Activated T-cell treated with anti-CD3 and anti-CD28 coated beads, Interleukin-2, amount 50 U/mL, for 72 hours (primary cell): Measurements from ENCODE around the gene COPS2. TPM values are rescaled to one million over a fixed set of nuclear protein-coding genes. Genes with fewer than 3 reads are reported as not detected.

Source experiments
- ATAC-seq, 2 donors: fragments of 150-1000 bp; cut with Tn5 transposase; replicated peaks in 1 of 2; 2 replicates each; pipeline ENCODE4 v1.10.0; 2021; ENCODE audit warnings: moderate library complexity in 2 of 2, mild to moderate bottlenecking in 1 of 2
- DNase-seq, 2 donors: peaks; one replicate each; pipeline ENCODE4 v3.0.0; 2021 to 2022; ENCODE audit warnings: mixed read lengths in 1 of 2
- H3K27ac Mint-ChIP-seq: one replicate; pipeline ENCODE4 v1.8.0; 2022; ENCODE audit warnings: mild to moderate bottlenecking, moderate library complexity, mixed read lengths
- H3K27me3 Mint-ChIP-seq: one replicate; pipeline ENCODE4 v1.8.0; 2022; ENCODE audit warnings: low read depth, mixed read lengths
- H3K36me3 Mint-ChIP-seq, 2 donors: one replicate each; pipeline ENCODE4 v1.8.0; 2022; ENCODE audit warnings: mixed read lengths in 2 of 2, mild to moderate bottlenecking in 1 of 2; ENCODE audit not compliant: insufficient read depth in 2 of 2
- H3K4me1 Mint-ChIP-seq: one replicate; pipeline ENCODE4 v1.8.0; 2022; ENCODE audit warnings: low read depth, mixed read lengths
- H3K4me3 Mint-ChIP-seq, 2 donors: one replicate each; pipeline ENCODE4 v1.8.0; 2022; ENCODE audit warnings: mild to moderate bottlenecking in 2 of 2, mixed read lengths in 2 of 2, moderate library complexity in 2 of 2
- H3K9me3 Mint-ChIP-seq, 2 donors: one replicate each; pipeline ENCODE4 v1.8.0; 2022; ENCODE audit warnings: mixed read lengths in 2 of 2
- total RNA-seq, 2 donors: library from RNA; stranded (reverse); gene quantifications; one replicate each; pipeline ENCODE4 v1.2.3, GENCODE V29; 2022

Gene COPS2
- total RNA-seq, 2 donors from 2014 or later = 64.6 to 71.3 TPM

DNA sequence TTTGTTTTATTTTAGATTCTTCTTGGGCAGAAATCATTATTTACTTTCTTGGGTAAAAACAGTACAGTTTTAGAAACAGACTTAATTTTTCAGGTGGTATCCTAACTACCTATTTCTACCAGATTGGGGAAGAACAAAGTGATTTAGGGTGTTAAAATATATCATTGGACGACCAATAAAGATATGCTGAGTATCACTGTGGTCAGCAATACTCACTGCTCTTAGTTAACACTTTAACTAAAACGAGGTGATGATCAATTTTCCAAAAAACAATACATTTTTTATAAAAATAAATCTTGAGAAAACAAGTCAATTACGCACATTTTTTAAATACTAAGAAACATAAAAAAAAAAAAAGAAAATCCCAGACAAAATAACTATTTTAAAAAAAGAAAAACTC is 3.6 kb downstream of the COPS2 start:
- DNase-seq (no peak), ATAC-seq (no peak)
- H3K9me3 Mint-ChIP-seq = no peaks in the 10 kb centered on the region
- H3K4me3 Mint-ChIP-seq = no peak overlapping the region
- H3K4me1 Mint-ChIP-seq = peaks cover 58% of the 10 kb centered on the region
- peaks cover 4 to 5% of the 10 kb centered on the region in 2 donors for H3K36me3 Mint-ChIP-seq
- H3K27me3 Mint-ChIP-seq = no peaks in the 10 kb centered on the region
- no peak overlapping the region for H3K27ac Mint-ChIP-seq

DNA sequence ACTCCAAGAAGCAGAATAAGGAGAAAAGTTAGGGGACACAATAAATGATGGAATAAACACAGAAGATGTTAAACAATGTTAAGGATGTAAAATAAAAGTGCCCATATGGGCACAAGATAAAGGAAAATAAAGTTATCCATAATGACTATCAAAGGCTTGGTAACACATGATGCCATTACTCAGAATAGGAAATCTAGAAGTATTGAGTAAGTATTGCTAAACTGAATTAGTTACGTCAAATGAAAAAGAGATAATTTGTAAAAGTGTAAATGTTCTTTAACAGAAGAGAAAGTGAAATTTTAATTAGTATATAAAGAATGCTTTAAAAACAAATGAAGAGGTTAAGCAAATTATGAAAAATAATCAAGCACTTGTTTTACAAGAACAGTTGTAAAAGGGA is 6.7 kb downstream of the COPS2 start:
- H3K27ac Mint-ChIP-seq = peak overlapping the region; percentile 89
- H3K4me3 Mint-ChIP-seq = peak overlapping the region in 1 of 2 donors; percentile 36
- no peak for ATAC-seq

DNA sequence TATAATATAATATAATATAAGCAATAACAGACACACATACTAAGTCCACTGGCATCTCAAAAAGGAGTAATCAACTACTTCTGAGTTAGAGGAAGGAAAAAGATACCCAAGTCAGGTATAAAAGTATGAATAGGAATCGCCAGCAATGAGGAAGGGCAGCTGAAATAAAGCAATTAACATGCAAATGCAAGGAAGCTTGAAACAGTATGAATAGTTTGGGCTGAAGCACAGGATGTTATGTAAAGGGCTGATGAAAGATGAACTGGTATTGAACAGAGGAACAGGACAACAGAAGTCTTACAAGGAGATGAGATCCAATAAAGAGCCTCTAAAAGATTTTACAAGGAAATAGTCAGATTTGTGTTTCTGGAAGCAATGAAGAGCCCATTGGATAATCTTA is 7.1 kb downstream of the COPS2 start:
- peaks cover 45% of the 10 kb centered on the region for H3K4me1 Mint-ChIP-seq

More for the DNA sequence above, 6.7 kb downstream of the COPS2 start:
- Mint-ChIP-seq H3K9me3 (no peaks in the 10 kb centered on the region), H3K4me1 (peaks cover 49% of the 10 kb centered on the region), H3K36me3 (peaks cover 2 to 4% of the 10 kb centered on the region in 2 donors), H3K27me3 (no peaks in the 10 kb centered on the region)
- DNase-seq = no peak

DNA sequence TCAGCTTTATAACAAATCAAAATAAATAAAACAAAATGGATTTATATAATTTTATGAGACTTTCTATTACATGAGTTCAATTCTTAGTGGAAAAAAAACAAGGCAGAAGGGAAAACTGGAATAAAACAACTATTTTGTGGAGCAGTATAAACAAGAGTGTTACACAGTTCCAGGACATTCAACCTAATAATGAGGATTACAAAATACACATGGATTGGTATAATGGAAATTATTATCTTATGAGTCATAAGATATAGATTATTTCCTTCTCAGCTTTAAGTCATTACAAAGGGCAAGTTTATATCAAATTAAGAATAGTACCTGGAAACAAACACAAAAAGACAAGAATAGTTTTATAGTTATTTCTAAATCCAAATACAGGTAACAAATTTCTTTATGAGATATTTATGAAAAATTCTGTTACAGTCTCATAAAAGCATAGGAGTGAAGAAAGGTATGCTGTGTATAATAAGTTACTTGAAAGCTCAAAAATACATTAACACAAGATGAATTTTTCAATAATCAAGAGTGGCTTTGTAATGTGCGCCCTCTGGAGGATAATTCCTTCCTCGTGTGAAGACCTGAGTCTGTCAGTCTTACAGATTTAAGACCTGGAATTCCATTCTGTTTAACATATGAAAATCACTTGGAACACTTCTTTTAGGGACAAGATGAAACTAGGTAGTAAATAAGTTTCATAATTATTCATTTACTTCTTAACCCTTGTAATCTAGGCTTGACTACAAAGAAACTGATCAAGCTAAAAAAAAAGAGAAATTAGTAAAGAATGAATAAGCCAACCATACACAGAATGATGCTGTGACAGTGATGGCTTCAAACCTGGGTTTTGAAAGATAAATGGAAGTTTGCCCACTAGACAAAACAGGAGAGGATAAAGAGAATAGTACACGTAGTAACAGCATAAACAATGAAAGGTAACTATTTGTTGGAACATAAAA is 9.5 kb downstream of the COPS2 start:
- Mint-ChIP-seq H3K9me3 (no peaks in the 10 kb centered on the region), H3K36me3 (peaks cover 12 to 21% of the 10 kb centered on the region in 2 donors), H3K27ac (peak overlapping the region; percentile 16), H3K4me3 (no peak overlapping the region), H3K27me3 (no peaks in the 10 kb centered on the region), H3K4me1 (peaks cover 32% of the 10 kb centered on the region)
- DNase-seq (peak; percentile 10 to 18), ATAC-seq (peak; percentile 32 to 48)

More for the DNA sequence above, 7.1 kb downstream of the COPS2 start:
- peaks cover 3 to 7% of the 10 kb centered on the region in 2 donors for H3K36me3 Mint-ChIP-seq
- DNase-seq (no peak), ATAC-seq (no peak)
- no peaks in the 10 kb centered on the region for H3K27me3 Mint-ChIP-seq
- peak overlapping the region in 1 of 2 donors; percentile 36 for H3K4me3 Mint-ChIP-seq
- no peaks in the 10 kb centered on the region for H3K9me3 Mint-ChIP-seq
- peak overlapping the region; percentile 89 for H3K27ac Mint-ChIP-seq

DNA sequence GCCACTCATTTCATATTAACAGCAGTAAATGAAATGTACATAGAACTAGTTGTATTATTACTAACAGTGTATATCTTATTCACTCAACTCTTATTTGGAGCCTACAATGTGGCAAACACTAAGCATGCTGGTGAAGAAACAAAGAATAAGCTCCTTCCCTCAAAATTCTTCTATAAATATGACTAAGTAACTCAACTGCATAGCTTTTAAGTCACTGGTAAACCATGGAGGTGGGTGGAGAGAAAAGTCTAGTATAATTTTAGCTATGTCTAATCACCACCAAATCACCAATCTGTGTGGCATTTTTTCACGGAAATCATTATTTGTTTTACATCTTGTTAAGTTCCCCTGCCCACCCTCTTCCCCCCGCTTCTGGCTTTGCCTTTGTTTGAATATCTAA is 17.5 kb downstream of the COPS2 start:
- Mint-ChIP-seq H3K27me3 (no peaks in the 10 kb centered on the region), H3K36me3 (peaks cover 8 to 33% of the 10 kb centered on the region in 2 donors), H3K9me3 (no peaks in the 10 kb centered on the region), H3K4me1 (peaks cover 7% of the 10 kb centered on the region), H3K27ac (peak overlapping the region; percentile 85), H3K4me3 (no peak overlapping the region)
- DNase-seq = no peak
- peak in 1 of 2 donors; percentile 61 for ATAC-seq

DNA sequence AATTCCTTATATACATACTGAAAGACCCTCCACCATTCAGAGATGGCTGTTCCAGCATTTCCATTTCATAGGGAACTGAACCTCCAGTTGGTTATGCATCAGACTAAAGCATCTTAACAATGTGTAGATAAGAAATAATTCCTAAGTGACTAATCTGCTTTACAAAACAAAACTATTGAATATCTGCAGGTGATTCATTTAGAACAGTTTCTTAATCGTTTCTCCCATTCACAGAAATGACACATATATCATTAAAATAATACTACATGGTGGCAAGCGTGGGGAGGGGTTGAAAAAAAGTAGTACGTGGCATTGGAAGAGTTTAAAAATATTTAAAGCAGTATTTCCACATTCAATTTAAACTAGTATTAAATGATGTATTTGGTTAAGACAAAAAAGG is 19.5 kb downstream of the COPS2 start:
- no peak overlapping the region for H3K4me3 Mint-ChIP-seq
- no peaks in the 10 kb centered on the region for H3K27me3 Mint-ChIP-seq
- H3K9me3 Mint-ChIP-seq = no peaks in the 10 kb centered on the region
- peaks cover 3 to 26% of the 10 kb centered on the region in 2 donors for H3K36me3 Mint-ChIP-seq
- DNase-seq (no peak), ATAC-seq (no peak)
- peaks cover 7% of the 10 kb centered on the region for H3K4me1 Mint-ChIP-seq
- peak overlapping the region; percentile 58 for H3K27ac Mint-ChIP-seq

DNA sequence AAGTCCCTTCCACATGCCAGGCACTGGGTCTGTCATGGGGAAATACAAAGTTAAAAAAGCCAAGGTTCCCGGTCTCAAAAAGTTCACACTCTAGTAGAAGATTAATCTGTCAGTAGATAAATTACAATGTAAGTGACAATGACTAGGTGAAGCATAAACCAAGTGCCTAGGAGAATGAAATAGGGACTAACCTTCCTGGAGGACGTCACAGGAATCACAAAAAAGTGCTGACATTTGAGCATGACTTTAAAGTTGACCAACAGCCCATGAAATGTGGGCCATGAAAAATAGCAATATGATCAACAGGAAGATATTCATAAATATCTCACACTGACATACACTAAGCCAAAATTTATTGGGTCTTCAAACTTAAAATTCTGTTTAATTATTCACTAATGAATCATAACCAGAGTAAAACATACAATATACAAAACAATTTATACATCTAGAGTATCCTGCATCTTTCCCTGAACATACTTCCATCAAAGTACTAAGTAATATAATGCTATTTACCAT is 20.0 kb downstream of the COPS2 start:
- no peak for DNase-seq
- H3K4me3 Mint-ChIP-seq = no peak overlapping the region
- peaks cover 7% of the 10 kb centered on the region for H3K4me1 Mint-ChIP-seq
- peaks cover 3 to 22% of the 10 kb centered on the region in 2 donors for H3K36me3 Mint-ChIP-seq
- peak overlapping the region; percentile 57 for H3K27ac Mint-ChIP-seq
- no peaks in the 10 kb centered on the region for H3K9me3 Mint-ChIP-seq
- no peak for ATAC-seq
- no peaks in the 10 kb centered on the region for H3K27me3 Mint-ChIP-seq

DNA sequence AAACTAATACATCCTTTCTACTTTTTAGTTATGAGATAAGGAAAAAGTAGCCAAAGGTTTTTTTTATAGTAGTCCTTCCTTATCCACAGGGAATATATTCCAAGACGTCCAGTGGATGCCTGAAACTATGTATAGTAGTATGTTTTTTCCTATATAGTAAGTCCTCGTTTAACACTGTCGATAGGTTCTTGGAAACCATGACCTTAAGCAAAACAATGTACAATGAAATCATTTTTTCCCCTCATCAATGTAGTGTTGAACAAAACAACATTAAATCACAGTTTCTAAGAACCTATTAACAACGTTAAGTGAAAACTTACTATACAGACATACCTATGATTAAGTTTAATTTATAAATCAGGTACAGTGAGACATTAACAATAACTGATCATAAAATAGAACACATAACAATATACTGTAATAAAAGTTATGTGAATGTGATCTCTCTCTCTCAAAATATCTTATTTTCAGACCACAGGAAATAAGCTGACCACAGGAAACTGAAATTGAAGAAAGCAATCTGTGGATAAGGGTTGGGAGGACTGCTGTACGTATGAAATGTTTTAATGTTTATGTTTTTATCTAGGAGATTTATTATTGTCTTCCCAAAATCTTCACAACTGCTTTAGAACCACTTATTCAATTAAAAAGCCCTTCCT is 20.6 kb downstream of the COPS2 start:
- Mint-ChIP-seq H3K27ac (peak overlapping the region; percentile 57), H3K9me3 (no peaks in the 10 kb centered on the region), H3K36me3 (peaks cover 3 to 22% of the 10 kb centered on the region in 2 donors), H3K27me3 (no peaks in the 10 kb centered on the region), H3K4me3 (no peak overlapping the region), H3K4me1 (peaks cover 7% of the 10 kb centered on the region)
- DNase-seq = no peak
- ATAC-seq = no peak

DNA sequence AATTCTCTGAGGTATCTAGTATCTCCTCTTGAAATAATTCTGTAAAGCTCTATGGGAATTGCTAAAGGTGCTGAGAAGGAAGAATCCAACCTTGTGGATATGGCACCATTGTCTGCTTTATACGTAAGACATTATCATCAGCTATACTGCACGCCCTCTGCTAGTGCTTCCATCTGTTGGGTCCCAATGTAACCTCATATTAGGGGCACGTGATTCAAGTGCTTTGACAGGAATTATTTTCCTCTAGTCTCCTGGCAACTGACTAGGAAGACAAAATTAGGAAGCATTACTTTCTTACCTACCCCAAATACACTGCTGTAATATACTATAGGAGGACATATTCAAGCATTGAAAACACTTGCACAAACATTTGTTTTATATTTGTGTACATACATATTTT is 24.0 kb downstream of the COPS2 start:
- Mint-ChIP-seq H3K27ac (no peak overlapping the region), H3K4me1 (peaks cover 7% of the 10 kb centered on the region), H3K9me3 (no peaks in the 10 kb centered on the region), H3K4me3 (no peak overlapping the region), H3K36me3 (peaks cover 2 to 32% of the 10 kb centered on the region in 2 donors), H3K27me3 (no peaks in the 10 kb centered on the region)
- ATAC-seq (no peak), DNase-seq (no peak)

DNA sequence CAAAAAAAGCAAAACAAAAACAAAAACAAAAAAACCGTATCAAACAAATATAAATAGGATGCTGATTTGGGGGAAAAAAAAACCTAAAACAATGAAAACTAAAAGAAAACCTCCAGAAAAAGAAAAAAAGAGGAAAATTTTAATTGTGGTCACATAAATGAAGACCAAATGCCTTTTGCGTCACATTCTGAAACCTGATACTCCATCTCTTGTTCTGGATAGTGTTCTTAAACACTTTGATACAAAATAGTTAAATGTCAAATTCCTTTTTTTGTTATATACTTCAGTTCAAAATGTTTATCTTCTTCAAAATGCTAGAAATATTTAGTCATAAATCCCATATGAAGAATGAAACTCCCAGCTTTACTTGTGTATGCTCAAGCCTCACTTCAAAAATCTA is 31.0 kb downstream of the COPS2 start:
- Mint-ChIP-seq H3K9me3 (no peaks in the 10 kb centered on the region), H3K36me3 (peaks cover 0 to 14% of the 10 kb centered on the region in 2 donors)
- no peak for ATAC-seq

DNA sequence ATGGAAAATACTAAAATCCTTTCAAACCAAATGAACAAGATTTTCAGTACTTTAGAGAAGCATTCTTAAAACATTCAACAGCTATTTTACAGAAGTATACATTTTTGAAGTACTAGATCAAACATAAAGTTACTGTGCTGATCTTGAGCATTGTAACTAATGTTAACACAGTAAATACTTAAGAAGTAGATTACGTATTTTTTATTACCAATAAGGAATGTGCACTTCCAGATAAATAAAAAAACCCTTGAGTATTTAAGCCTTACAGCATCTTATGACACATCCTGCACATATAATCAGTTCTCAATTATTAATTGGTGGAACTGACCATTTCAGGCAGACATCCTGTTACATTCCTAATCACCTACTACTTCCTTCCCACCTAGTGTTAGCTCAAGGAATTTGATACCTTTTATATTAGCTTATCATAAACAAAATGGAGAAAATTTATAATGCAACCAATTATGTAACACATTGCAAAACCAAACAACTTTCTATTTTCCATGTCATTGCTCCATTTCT is 32.8 kb downstream of the COPS2 start:
- Mint-ChIP-seq H3K36me3 (peaks cover 0 to 7% of the 10 kb centered on the region in 2 donors), H3K4me3 (no peak overlapping the region), H3K9me3 (no peaks in the 10 kb centered on the region), H3K27ac (no peak overlapping the region), H3K27me3 (no peaks in the 10 kb centered on the region), H3K4me1 (no peaks in the 10 kb centered on the region)
- DNase-seq = no peak
- no peak for ATAC-seq

More for the DNA sequence above, 31.0 kb downstream of the COPS2 start:
- Mint-ChIP-seq H3K27me3 (no peaks in the 10 kb centered on the region), H3K4me1 (no peaks in the 10 kb centered on the region), H3K4me3 (no peak overlapping the region), H3K27ac (no peak overlapping the region)
- DNase-seq = no peak

DNA sequence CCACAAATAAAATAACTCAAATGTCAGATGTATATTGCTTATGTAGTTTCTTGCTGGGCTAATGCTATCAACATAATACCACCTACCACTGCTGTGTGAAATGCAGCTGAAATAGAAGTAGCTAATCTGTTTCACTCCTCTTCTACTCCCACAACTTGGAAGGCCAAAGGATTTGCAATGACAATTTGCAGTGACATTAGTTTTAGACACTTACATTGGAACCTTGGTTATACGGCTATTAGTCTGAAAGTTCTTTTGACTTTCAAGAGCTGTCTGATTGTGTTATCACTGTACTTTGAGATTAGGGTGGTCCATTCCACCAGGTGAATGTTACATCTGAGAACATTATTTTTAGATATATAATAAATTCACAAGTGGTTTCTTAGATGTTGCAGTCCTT is 33.5 kb downstream of the COPS2 start:
- no peak for DNase-seq
- H3K9me3 Mint-ChIP-seq = no peaks in the 10 kb centered on the region
- ATAC-seq = no peak
- H3K27me3 Mint-ChIP-seq = no peaks in the 10 kb centered on the region
- no peak overlapping the region for H3K4me3 Mint-ChIP-seq
- no peak overlapping the region for H3K27ac Mint-ChIP-seq
- no peaks in the 10 kb centered on the region for H3K4me1 Mint-ChIP-seq
- H3K36me3 Mint-ChIP-seq = peaks cover under 1 to 5% of the 10 kb centered on the region in 2 donors

DNA sequence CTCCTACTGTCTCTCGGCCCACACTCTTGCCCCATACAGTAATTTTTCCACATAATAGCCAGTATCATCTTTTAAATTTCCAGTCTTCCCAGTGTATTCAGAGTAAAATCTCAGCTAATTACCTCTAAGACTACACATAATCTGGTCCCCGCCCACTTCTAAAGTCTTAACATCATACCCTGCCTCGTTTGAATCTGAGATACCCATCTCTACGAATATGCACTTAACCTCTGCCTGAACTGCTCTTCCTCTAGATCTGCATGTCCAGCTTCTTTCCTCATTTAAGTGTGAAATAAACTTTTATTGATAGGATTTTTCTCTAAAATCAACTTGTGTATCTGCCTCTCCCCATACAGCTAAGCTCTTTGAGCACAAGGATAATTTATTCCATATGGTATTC is 34.6 kb downstream of the COPS2 start:
- Mint-ChIP-seq H3K27me3 (no peaks in the 10 kb centered on the region), H3K27ac (no peak overlapping the region), H3K4me3 (no peak overlapping the region), H3K9me3 (no peaks in the 10 kb centered on the region), H3K36me3 (peaks cover 5 to 9% of the 10 kb centered on the region in 2 donors), H3K4me1 (no peaks in the 10 kb centered on the region)
- ATAC-seq = no peak
- DNase-seq = no peak
